Testis (tissue), 2 donors: ENCODE data around the gene HSPG2.

Experiments
- CTCF ChIP-seq, 3 experiments: fragments of 450-650 bp in 2 of 3; fragments of 200-600 bp in 1 of 3; sonication (generic) in 1 of 3; IDR thresholded peaks; one replicate each; pipeline ENCODE4 v1.5.1; 2016 to 2019; ENCODE audit warnings: antibody characterized with exemption in 3 of 3, mild to moderate bottlenecking in 2 of 3, moderate library complexity in 1 of 3
- POLR2A ChIP-seq: fragments of 450-650 bp; IDR thresholded peaks from one replicate; pipeline ENCODE4 v1.6.1; 2017; ENCODE audit warnings: antibody characterized with exemption, mild to moderate bottlenecking, moderate library complexity

GRCh38 chr1:21816602-21817302, 120.4 kb downstream of the HSPG2 start:
- TF ChIP-seq CTCF (IDR thresholded peaks at IDR 0.05) (no peak), POLR2A (no peak)
